Neural crest cell (in vitro differentiated cells): ENCODE measurements around the gene SLC25A22. TPM values are rescaled to one million over a fixed set of nuclear protein-coding genes. Genes with fewer than 3 reads are reported as not detected.

Experiments
- DNase-seq: peaks from one replicate; pipeline ENCODE4 v3.0.0; 2021; ENCODE audit warnings: low read depth, mixed read lengths, low spot score
- H3K27ac Mint-ChIP-seq: one replicate; pipeline ENCODE4 v1.8.0; 2021; ENCODE audit warnings: mild to moderate bottlenecking, mixed read lengths; ENCODE audit not compliant: unreplicated experiment
- H3K27me3 Mint-ChIP-seq: 2 replicates; pipeline ENCODE4 v1.8.0; 2021; ENCODE audit warnings: low read depth, mild to moderate bottlenecking, mixed read lengths
- H3K36me3 Mint-ChIP-seq: 2 replicates; pipeline ENCODE4 v1.8.0; 2021; ENCODE audit warnings: low read depth, mild to moderate bottlenecking, mixed read lengths
- H3K4me1 Mint-ChIP-seq: 2 replicates; pipeline ENCODE4 v1.8.0; 2021; ENCODE audit warnings: mixed read lengths
- H3K4me3 Mint-ChIP-seq: one replicate; pipeline ENCODE4 v1.8.0; 2021; ENCODE audit warnings: mild to moderate bottlenecking, mixed read lengths
- H3K9me3 Mint-ChIP-seq: 2 replicates; pipeline ENCODE4 v1.8.0; 2021; ENCODE audit warnings: mixed read lengths
- CTCF ChIP-seq: fragments of 200-600 bp; sonication (generic); conservative IDR thresholded peaks from 2 replicates; pipeline ENCODE4 v1.5.0; 2021; ENCODE audit warnings: antibody characterized with exemption, mild to moderate bottlenecking
- total RNA-seq: library from RNA; stranded (reverse); gene quantifications from 2 replicates; pipeline ENCODE4 v1.2.1, GENCODE V29; 2021

The SLC25A22 gene
- total RNA-seq, 1 donor from 2014 or later: 54.6 TPM

DNA sequence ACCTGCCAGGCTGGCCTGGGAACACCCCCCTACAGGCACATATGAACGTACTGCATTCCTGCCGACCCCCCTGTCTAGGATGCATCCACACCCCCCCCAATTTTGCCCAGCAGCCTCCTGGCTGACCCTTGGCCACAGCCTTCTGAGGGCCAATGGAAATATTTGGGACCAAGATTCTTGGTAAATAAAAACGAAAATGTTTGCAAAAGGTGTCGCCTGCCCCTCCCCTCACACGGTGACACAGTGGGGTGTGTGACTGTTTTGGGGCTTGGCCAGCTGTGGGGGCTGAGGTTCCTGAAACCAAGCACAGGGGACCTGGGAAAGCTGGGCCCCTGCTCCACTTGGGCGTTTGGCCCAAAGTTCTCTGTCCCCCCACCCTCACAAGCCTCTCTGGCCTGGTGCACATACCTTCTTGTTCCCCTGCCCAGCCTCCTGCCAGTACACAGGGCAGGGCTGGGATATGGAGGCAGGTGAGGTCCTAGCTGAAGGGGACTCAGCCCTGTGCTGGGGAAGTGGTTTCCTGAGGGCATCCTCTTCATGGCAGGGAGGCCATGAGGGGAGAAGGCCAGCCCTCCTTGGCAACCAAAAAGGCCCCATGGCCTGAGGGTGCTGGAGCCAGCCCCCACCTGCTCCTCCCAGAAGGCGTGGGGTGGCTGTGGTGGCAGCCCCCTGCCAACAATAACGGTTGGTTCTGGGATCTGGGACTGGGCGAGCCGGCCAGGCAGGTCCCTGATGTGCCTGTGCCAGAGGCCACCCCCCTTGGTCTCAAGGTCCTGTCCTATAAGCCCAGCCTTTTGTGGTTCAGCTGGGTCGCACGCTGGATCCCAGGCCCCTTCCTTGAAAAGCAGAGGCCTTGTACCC lies 27.5 kb upstream of the SLC25A22 start:
- no peak for DNase-seq
- no peaks in the 10 kb centered on the region for H3K9me3 Mint-ChIP-seq
- peaks cover 42% of the 10 kb centered on the region for H3K27me3 Mint-ChIP-seq
- peaks cover 21% of the 10 kb centered on the region for H3K4me1 Mint-ChIP-seq
- TF ChIP-seq CTCF: no peak
- H3K36me3 Mint-ChIP-seq: no peaks in the 10 kb centered on the region
- no peak overlapping the region for H3K4me3 Mint-ChIP-seq
- H3K27ac Mint-ChIP-seq: no peak overlapping the region

- DNase-seq: no peak
- H3K4me1 Mint-ChIP-seq: peaks cover 21% of the 10 kb centered on the region
- no peak overlapping the region for H3K27ac Mint-ChIP-seq
- peaks cover 36% of the 10 kb centered on the region for H3K27me3 Mint-ChIP-seq
- TF ChIP-seq CTCF: no peak
- no peak overlapping the region for H3K4me3 Mint-ChIP-seq
- no peaks in the 10 kb centered on the region for H3K9me3 Mint-ChIP-seq
- no peaks in the 10 kb centered on the region for H3K36me3 Mint-ChIP-seq
Observed at GRCh38 chr11:824942-825341, 26.9 kb upstream of the SLC25A22 start.

GRCh38 chr11:824292-824880 lies 26.3 kb upstream of the SLC25A22 start:
- Mint-ChIP-seq H3K4me1 (peaks cover 18% of the 10 kb centered on the region), H3K27me3 (peaks cover 30% of the 10 kb centered on the region), H3K9me3 (no peaks in the 10 kb centered on the region), H3K27ac (no peak overlapping the region), H3K36me3 (no peaks in the 10 kb centered on the region), H3K4me3 (no peak overlapping the region)
- TF ChIP-seq CTCF: no peak
- DNase-seq: no peak

- H3K36me3 Mint-ChIP-seq: no peaks in the 10 kb centered on the region
- no peak overlapping the region for H3K4me3 Mint-ChIP-seq
- DNase-seq: no peak
Observed at GRCh38 chr11:823441-824291, 25.6 kb upstream of the SLC25A22 start.

More at GRCh38 chr11:823441-824291, 25.6 kb upstream of the SLC25A22 start:
- no peak overlapping the region for H3K27ac Mint-ChIP-seq
- H3K9me3 Mint-ChIP-seq: no peaks in the 10 kb centered on the region
- peaks cover 23% of the 10 kb centered on the region for H3K27me3 Mint-ChIP-seq
- TF ChIP-seq CTCF: no peak
- peaks cover 12% of the 10 kb centered on the region for H3K4me1 Mint-ChIP-seq
